Dermis microvascular lymphatic vessel endothelial cell (primary cell): ENCODE results near the gene TMEM151A. TPM values are rescaled to one million over a fixed set of nuclear protein-coding genes. Genes with fewer than 3 reads are reported as not detected.
A peak's percentile ranks its signal among the peaks of the same experiment; 100 is the strongest.
"Not testable (repeated sequence)": the region's sequence is repeated elsewhere in the genome, so short reads cannot be mapped to it uniquely, and the experiment has no call there.

Experiments
- DNase-seq, 2 donors: peaks; one replicate each; pipeline versions ENCODE4 v3.0.0 to v3.0.0-alpha.2; 2010; ENCODE audit warnings: low read depth in 2 of 2
- total RNA-seq: library from RNA; depleted of rRNA; stranded (reverse); fragments of >200 nt; gene quantifications from 2 replicates; pipeline ENCODE4 v1.2.1, GENCODE V29; 2014

The TMEM151A gene
- total RNA-seq = under 0.01 TPM in 1 of 2 replicates, not detected in the other

DNA sequence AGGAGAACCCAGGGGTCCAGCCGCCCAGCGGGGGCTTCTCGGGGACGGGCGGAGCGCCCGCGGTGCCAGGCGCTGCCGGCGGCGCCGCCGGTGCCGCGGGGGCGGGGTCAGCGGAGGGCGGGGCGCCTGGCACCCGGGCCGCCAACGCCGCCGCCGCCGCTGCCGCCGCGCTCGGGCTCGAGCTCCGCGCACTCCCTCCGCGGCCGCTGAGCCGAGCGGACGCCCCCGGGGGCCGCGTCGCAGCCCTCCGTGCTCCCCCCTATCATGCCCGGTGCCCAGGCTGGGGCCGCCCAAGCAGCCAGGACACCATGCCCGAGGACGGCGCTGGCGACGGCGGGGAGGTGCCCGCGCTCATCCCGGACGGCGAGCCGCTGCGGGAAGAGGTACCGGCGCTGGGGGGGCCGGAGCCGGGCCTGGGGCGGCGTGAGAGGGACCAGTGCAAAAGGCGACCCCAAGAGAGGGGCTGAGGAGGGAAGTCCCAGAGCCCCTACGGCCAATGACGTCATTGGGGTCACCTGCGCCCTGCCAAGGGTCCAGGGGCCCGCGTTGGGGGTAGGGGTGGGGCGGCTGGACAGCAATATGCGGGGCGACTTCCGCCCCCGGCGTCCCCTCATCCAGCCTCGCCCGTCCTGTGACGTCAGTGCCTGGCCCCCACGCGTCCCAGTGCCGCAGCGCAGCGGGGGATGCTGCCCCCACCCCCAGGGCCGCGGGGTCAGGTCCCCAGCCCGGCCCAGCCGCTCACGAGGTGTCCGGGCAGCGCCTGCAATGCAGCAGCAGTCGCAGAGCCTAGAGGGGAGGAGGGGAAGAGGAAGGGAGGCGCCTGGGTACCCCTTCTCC lies at the start of gene TMEM151A:
Gene TMEM151A, plus strand, starts transcription at position 189 of the 837 bp plus-strand sequence. Its CDS starts 120 bp downstream, at position 309.
- no peak for DNase-seq

DNA sequence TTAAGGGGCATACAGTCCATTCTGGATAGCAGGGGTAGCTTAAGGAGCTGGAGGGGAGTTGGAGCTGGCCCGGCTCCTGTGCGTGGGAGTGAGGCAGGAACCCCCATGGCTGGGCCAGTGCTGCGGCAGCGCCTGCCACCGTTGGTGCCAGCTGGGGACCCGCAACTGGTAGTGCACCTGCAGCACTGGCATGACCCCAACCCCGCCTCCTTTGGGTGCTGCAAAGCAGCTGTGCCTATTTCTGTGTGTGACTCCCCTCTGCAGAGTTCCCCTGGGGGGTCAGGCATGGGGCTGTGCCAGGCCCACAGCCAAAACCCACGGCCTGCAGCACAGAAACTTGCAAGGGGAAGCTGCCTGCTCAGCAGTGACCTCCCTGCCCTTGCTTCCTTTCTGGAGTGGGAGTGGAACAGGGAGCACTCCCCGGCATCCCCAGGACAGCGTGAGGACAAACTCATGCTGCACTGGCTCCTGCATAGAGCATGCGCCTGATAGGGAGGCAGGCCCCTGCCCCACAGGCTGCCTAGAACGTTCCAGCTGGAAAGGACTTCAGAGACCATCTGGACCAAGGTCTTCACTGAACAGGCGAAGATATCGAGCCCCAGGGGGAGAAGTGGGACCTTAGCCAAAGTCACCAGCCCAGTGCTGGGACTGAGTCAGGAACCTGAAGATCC lies 49.5 kb upstream of the TMEM151A start:
- DNase-seq = no peak

DNA sequence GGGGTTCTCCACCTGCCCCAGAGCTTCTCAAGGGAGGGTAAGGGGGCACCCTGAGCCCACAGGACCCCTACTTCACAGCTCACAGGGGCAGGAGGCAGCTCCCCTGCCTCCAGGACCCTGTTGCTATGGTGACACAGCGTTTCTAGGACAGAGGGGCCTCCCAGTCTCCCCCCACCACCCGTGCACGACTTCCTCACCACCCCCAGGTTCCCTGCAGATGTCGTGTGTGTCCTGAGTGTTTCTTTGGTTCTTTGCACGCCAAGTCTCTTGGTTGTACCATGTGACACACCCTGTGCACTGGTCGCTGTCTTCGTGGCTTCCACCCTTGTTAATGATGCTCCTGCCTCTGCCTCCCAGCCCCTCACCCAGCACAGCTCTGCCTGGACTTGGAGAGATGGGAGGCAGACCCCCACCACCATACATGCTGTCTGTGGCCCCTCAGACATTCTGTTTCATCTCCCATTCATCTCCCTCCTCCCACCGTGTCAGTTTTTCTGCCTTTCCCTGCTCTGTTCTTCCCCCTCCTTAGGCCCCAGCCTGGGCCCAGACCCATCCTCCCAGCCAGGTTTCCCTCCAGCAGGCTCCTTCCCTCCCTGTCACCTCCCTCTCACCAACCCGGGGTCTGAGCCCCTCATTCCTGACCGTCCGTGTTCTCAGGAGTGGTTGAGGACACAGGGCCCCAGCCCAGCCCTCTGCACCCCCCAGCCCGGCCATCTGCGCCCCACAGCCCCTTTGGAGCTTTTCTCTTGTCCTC lies 47.7 kb upstream of the TMEM151A start:
- no peak for DNase-seq

DNA sequence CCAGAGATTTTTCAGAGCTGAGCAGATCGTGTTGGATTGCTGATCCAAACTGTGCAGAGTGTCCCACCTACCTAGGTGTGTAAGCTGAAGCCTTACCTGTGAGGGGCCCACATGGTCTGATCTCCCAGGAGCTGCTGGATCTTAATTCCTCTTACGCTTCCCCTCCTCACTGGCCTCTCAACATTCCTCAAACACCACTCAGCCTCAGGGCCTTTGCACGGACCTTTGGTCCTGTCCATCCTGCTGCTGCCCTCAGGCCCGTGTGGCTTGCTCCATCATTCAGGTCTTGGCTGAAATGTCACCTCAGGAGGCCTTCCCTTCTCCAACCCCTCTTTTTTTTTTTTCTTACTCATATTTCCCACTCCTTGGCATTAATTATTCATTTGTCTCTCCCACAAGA lies 44.4 kb upstream of the TMEM151A start:
- DNase-seq = no peak

DNA sequence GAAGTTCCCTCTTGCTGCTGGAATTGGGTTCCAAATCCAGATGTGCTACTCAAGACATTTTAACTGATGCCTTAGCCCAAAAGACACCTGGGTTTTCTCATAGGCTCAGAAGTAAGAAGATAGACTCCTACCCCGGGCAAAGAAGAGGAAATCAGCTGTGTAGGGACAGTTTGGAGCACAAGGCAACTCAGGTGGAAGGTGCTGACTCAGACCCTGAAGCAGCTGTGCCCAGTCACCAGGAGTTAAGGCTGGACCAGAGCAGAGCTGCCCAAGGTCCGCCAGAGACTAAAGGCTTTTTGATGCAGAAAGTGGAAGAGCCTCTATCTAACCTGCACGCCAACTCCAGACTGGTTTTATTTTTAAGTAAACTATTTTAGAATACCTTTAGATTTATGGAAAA lies 43.9 kb upstream of the TMEM151A start:
- no peak for DNase-seq

DNA sequence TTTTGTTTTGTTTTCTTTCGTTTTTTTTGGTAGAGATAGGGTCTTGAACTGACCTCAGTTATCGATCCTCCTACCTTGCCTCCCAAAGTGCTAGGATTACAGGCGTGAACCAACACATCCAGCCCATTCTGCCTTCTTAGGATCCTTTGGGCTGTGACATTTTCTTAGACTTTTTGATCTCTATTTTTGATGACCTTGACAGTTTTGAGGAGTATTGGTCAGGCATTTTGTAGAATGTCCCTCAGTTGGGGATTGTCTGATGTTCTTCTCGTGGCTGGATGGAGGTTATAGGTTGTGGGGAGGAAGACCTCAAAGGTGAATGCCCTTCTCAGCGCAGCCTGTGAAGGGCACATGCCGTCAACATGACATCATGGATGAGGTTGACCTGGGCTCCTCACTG lies 42.8 kb upstream of the TMEM151A start:
- no peak for DNase-seq

DNA sequence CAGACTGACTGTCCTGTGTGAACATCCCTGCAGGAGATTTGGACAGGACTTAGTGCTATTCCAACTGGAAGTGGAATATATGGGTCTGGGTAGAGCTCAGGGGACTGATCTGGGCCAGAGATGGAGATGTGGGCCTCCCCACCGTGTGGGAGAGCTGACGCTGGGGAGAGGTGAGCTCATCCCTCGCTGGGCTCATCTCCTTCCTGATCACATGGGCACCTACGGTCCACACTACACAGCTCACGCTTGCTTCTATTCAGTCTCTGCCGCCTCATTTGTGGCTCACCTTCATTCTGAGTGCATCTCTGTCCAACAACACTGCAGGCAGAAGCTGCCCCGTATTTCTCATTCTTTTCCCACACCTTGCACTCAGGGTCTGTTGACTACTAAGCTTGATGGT lies 39.9 kb upstream of the TMEM151A start:
- no peak for DNase-seq

DNA sequence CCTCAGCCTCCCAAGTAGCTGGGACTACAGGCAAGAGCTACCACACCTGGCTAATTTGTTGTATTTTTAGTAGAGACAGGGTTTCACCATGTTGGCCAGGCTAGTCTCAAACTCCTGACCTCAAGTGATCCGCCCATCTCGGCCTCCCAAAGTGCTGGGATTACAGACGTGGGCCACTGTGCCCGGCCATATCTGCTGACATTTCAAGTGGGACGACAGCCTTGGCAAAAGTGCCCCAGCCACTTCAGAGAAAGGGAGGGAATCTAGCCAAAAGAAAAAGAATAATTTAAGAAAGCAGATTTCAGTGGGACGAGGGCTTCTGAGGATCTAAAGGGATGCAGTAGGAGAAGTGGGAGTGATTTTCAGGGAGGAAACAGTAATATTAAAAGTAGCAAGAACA lies 38.6 kb upstream of the TMEM151A start:
- DNase-seq = not testable (repeated sequence)

DNA sequence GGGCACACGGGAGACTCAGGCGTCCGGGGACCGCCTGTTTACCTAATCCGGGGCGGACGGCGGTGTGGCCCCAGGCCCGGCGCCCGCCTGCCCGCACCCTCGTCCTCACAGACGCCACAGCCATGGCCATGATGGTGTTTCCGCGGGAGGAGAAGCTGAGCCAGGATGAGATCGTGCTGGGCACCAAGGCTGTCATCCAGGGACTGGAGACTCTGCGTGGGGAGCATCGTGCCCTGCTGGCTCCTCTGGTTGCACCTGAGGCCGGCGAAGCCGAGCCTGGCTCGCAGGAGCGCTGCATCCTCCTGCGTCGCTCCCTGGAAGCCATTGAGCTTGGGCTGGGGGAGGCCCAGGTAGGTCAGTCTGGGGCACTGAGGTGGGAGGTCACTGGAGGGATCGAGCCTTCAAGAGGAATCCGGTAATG lies 33.2 kb upstream of the TMEM151A start:
- DNase-seq = no peak

DNA sequence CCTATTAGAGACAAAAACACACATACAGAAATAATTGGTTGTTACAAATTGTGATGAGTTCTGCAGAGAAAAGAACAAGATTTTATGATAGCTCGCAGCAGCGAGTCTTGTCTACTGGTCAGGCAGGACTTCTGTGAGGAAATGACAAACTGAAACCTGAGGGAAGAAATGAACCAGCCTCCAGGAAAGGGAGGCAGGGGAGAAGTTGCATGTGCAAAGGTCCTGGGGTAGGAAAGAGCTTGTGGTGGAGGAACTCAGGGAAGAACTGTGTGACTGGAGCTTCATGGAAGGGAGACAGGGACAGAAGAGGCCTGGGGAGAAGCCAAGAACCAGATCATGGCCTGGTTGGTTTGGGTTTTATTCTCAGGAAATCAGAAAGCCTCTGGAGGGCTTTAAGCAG lies 32.5 kb upstream of the TMEM151A start:
- no peak for DNase-seq

DNA sequence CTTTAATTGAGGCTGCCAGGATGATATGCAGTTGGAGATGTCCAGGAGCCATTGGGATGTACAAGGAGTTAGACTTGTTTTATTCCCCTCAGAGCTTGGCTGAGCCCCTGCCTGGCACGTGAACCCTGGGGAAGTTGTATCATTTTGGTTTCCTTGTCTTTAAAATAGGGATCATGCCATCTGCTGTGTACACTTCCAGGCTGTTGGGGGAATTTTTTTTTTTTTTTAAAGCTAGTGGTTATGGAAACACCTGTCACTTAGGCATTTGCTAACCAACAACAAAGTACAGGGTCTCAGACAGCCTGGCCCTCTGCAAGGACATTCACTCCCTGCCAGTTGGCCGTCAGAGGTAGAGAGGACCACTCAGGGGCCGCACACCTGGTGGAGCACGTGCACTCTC lies 31.7 kb upstream of the TMEM151A start:
- DNase-seq = no peak

DNA sequence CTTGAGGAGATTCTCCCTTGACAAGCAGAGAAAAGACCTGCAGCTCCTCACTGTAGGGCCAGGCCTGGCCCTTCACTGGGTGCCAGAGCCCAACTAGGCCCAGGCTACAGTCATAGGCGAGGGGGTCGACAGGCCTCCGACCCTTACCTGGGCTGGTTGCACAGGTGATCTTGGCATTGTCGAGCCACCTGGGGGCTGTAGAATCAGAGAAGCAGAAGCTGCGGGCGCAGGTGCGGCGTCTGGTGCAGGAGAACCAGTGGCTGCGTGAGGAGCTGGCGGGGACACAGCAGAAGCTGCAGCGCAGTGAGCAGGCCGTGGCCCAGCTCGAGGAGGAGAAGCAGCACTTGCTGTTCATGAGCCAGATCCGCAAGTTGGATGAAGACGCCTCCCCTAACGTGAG lies 30.1 kb upstream of the TMEM151A start:
- no peak for DNase-seq

DNA sequence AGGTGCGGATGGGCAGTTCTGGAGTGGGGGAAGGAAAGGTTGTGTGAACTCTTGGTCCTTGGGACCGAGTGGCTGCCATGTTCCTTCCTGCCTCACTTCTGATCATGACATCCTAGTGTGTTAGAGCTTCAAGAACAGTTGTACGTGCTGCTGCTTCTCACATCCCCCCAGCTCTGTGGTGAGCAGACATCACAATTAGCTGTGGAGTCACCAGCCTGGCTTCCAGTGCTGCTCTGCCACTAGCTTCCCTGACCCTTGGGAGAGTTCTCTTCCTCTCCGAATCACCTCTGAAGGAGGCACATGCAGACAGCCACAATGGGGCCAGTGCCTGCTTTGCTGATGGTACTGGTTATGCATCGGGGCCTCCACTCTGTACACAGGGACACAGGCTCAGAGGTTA lies 29.5 kb upstream of the TMEM151A start:
- no peak for DNase-seq

DNA sequence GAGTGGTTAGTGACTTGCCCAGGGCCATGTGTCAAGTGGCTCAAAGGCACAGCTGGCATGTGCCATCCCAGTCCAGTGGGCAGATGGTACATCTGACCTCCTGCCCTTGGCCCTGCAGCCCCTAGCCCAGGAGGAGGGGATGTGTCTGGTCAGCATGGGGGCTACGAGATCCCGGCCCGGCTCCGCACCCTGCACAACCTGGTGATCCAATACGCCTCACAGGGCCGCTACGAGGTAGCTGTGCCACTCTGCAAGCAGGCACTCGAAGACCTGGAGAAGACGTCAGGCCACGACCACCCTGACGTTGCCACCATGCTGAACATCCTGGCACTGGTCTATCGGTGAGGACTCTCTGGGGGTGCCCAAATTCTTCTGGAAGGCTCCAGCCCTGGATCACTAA lies 29.0 kb upstream of the TMEM151A start:
- DNase-seq = no peak

DNA sequence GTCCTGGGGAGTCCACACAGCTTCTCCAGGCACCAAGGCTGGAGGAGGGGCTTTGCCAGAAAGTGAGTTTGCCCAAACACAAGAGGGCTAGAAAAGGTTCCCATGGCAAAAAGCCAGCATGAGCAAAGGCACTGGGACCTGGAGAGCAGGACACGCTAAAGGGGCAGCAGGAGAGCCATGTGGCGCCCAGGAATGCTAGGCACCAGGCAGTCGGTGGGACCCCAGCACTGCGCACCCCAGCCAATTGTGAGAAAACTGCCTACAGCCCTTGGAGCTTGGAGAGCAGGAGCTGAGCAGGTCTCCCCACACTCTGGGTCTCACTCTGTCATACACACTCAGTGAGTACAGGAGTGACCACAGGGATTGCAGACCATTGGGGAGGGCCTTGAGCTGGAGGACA lies 28.5 kb upstream of the TMEM151A start:
- no peak for DNase-seq

DNA sequence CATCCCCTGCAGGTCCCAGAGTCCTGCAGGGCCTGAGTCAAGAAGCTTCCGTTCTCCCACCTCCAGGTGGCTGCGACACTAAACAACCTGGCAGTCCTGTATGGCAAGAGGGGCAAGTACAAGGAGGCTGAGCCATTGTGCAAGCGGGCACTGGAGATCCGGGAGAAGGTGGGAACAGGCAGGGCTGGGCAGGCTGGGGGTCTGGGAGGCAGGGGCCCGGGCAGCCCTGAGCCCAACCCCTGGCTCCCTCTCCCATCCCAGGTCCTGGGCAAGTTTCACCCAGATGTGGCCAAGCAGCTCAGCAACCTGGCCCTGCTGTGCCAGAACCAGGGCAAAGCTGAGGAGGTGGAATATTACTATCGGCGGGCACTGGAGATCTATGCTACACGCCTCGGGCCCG lies 27.9 kb upstream of the TMEM151A start:
- DNase-seq = no peak

DNA sequence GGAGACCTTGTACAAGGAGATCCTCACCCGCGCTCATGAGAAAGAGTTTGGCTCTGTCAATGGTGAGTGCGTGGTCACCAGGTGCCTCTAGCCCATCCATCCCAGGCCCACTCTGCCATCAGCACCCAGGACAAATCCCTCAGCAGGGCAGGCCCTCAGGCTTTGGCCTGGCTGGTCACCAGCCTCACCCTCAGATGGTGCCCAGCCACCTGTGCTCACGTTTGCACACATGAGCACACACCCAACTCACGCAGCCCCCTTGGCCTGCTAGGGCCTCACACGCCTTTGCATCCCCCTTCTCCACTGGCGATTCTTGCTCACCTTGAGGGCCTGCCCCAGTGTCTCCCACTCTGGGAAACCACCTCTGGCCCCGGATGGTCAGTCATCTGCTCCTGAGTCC lies 27.3 kb upstream of the TMEM151A start:
- DNase-seq = no peak

DNA sequence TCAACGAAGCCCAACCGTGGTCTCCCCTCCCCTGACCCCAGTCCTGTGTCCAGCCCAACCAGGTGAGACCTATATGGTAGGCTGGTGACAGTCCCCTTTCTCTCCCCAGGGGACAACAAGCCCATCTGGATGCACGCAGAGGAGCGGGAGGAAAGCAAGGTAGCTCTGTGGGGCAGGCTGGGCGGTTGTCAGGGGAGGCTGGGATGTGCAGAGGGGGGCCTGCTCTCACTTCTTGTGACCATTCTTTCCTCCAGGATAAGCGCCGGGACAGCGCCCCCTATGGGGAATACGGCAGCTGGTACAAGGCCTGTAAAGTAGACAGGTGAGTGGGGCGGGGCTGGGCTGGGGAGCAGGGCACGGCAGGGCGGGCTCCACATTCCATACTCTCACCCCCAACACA lies 26.8 kb upstream of the TMEM151A start:
- peak in 1 of 2 donors; percentile 25 for DNase-seq

DNA sequence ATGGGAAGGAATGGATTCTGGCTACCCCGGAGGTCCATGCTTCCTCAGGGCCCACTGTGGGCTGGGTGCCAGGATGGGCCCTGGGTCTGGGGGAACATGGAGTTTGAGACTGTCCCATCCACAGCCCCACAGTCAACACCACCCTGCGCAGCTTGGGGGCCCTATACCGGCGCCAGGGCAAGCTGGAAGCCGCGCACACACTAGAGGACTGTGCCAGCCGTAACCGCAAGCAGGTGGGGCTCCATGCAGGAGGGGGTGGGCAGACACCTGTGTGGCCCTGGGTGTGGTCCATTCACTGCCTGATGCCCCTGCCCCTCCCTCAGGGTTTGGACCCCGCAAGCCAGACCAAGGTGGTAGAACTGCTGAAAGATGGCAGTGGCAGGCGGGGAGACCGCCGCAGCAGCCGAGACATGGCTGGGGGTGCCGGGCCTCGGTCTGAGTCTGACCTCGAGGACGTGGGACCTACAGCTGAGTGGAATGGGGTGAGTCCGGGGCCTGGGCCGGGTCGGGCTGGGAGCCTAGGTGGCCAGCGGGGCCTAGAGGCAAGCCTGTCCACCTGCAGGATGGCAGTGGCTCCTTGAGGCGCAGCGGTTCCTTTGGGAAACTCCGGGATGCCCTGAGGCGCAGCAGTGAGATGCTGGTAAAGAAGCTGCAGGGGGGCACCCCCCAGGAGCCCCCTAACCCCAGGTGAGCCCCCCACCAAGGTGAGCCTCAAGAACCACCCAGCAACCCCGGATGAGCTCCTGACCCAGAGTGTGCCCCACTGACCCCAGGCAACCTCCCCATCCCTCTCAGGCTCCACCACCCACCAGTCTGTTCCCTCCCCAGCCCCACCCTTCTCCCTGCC lies 25.9 kb upstream of the TMEM151A start:
- no peak for DNase-seq

DNA sequence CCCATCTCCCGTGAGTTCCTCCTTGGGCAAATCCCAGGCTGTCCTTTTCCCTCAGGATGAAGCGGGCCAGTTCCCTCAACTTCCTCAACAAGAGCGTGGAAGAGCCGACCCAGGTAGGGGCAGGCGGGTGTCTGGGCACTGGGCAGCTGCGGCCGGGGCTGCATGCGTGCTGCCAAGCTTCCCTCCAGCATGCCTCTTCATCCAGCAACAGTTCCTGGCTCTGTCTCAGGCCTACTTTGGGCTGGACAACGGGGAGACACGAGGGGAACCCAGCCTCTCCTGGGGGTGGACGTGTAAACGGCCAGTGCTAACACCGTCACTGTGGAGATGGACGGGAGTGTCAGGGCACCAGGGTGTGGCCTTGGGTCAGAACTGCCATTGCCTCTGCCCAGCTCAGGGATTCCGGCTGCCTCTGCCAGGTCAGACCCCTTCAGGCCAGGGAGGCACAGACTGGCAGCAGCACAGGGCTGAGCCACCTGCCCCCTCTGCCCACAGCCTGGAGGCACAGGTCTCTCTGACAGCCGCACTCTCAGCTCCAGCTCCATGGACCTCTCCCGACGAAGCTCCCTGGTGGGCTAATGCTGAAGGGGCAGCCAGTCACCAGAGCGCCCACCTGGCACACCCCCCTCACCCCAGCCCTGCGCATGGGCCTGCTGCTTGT lies 25.2 kb upstream of the TMEM151A start:
- no peak for DNase-seq

DNA sequence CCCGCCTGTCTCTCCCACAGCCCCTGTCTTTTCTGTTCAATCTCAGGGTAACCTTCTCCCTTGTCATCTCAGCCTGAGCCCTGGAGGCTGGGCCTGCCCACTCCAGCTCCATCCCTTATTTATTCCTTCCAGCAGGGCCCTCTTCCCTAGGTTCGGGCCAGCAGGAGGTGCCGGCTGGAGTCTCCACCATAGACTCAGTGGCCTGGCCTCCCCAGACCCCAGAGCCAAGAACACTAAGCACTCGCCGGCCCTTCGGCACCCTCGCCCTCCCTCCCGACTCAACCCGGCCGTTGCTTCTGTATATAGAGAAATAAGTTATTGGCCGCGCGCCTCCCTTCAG lies 24.7 kb upstream of the TMEM151A start:
- DNase-seq = no peak
